ENCODE measurements around the gene MED27. TPM values are rescaled to one million over a fixed set of nuclear protein-coding genes. Genes with fewer than 3 reads are reported as not detected.

Gene MED27, protein sequence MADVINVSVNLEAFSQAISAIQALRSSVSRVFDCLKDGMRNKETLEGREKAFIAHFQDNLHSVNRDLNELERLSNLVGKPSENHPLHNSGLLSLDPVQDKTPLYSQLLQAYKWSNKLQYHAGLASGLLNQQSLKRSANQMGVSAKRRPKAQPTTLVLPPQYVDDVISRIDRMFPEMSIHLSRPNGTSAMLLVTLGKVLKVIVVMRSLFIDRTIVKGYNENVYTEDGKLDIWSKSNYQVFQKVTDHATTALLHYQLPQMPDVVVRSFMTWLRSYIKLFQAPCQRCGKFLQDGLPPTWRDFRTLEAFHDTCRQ
- polyA plus RNA-seq (2011; rRNA removed) (34.3 and 36.9 TPM in 2 replicates), polyA minus RNA-seq (2011; rRNA and poly(A)+ RNA removed) (20.0 and 29.5 TPM in 2 replicates)

DNA sequence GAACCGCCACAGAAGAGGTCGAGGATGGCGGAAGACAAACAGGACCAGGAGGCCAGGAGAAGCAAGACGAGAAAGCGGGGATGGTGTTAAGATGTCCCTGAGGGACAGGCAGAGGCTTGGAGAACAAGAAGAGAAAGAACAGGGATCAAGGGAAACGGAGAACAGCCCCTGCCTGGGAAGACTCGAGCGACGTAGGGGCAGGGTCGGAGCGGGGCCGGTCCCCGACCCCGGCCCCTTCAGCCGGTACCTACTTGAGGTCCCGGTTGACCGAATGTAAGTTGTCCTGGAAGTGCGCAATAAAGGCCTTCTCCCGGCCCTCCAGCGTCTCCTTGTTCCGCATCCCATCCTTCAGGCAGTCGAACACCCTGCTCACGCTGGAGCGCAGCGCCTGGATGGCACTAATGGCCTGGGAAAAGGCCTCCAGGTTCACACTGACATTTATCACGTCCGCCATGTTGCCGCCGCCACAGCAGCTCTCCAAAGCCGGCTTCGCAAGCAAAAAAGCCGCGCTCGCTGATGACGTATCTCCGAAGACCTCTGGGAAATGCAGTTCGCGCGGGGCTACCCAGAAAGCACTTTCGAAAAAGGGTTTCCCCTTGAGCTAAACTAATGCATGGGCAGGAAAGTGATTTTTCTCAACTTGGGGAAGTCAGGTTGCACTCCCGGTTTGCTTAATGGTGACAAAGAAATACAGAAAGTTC lies at the start of gene MED27:
Gene MED27 (minus strand): TSS at position 477 of the 701 bp plus-strand sequence. CDS start 23 bp downstream, at position 454.
- ChIA-PET CTCF (interaction anchor here (1.4 kb wide), 1 partner anchor 13 kb away, joined by 6 read pairs; no protein-coding TSS in a partner anchor), POLR2A (interaction anchor here (0.6 kb wide), 1 partner anchor 10 kb away, joined by 3 read pairs; no protein-coding TSS in a partner anchor)
- Histone ChIP-seq H3K27me3 (ENCODE audit: control insufficient read depth, insufficient read depth, low read length) (no peaks in the 10 kb centered on the region), H3K4me3 (ENCODE audit: low read depth, low read length) (peak within 1 kb of the TSS; percentile 74), H3K36me3 (ENCODE audit: control insufficient read depth, insufficient read depth, low read length) (peaks cover 2% of the 10 kb centered on the region; the same call in 1 of the 2 replicates)
- TF ChIP-seq, protein P1, sequence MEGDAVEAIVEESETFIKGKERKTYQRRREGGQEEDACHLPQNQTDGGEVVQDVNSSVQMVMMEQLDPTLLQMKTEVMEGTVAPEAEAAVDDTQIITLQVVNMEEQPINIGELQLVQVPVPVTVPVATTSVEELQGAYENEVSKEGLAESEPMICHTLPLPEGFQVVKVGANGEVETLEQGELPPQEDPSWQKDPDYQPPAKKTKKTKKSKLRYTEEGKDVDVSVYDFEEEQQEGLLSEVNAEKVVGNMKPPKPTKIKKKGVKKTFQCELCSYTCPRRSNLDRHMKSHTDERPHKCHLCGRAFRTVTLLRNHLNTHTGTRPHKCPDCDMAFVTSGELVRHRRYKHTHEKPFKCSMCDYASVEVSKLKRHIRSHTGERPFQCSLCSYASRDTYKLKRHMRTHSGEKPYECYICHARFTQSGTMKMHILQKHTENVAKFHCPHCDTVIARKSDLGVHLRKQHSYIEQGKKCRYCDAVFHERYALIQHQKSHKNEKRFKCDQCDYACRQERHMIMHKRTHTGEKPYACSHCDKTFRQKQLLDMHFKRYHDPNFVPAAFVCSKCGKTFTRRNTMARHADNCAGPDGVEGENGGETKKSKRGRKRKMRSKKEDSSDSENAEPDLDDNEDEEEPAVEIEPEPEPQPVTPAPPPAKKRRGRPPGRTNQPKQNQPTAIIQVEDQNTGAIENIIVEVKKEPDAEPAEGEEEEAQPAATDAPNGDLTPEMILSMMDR (IDR thresholded peaks at IDR 0.05; ENCODE audit: insufficient read depth, low read depth, low read length) = no peak
- peak; percentile 41 for DNase-seq (ENCODE audit: low read depth)

DNA sequence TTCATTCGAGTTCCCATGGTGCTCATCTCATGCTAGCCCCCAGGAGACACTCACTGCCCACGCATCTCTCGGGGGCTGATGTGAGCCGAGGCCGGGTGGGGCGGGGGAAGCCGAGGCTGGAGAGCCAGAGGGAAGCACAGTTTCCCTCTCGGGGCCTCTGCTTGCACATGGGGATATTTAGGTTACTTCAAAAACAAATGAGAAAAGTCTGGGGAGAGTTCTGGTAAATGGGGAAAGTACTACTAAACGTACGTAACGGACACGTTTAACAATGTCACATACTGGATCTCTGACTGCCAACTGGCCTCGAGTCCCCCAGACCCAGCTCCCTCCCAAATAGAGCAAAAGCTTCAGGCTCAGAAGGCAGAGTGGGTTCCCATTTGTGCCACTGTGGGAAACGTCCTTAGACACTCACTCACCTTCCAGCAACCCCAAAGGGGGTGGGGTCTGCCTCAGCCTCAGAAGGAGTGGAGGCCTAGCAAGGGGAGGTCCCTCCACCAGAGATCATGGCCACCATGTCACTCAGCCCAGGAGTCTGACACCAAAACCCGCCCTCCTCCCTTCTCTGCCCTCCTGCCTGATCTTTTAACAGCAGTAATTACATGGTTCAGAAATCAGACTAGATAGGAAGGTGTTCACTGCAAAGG lies 48.3 kb upstream of the MED27 start:
- CTCF ChIA-PET = interaction anchor here (1.3 kb wide), 1 partner anchor 9 kb away, joined by 3 read pairs; no protein-coding TSS in a partner anchor
- POLR2A ChIA-PET = no interaction called here
- peaks cover 46% of the 10 kb centered on the region for H3K27me3 ChIP-seq (ENCODE audit: control insufficient read depth, insufficient read depth, low read length)
- TF ChIP-seq, protein P1 (IDR thresholded peaks at IDR 0.05; ENCODE audit: insufficient read depth, low read depth, low read length) = no peak
- no peak for DNase-seq (ENCODE audit: low read depth)
- no peak overlapping the region for H3K4me3 ChIP-seq (ENCODE audit: low read depth, low read length)
- H3K36me3 ChIP-seq (ENCODE audit: control insufficient read depth, insufficient read depth, low read length) = no peaks in the 10 kb centered on the region

DNA sequence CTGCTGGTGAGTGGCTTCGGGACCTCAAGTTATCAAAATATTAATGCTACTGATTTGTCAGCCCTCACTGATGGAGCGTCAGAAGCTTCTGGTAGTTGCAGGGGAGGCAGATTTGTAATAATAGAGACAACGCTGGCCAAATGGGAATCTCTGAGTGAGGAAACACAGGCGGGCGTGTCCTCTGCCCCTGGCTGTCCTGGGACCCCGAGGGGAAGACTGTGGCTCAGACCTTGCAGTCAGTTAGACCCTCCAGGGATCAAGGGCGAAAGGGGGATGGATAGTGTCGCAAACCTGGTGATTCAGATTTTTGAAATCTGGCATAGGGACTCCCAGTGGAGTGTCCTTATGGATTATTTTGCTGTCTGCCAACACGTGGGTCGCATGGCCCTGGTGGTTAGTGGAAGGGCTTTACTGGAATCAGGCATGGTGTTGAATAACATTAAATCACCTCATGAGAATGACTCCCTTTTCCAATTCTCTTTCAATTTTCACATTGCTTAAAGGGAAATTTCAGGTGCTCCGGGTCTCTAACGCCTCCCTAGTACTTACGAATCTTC lies 47.1 kb upstream of the MED27 start:
- CTCF ChIA-PET = interaction anchor here (0.6 to 1.3 kb wide), 2 partner anchors 10 to 265 kb away, joined by 3 to 5 read pairs; no protein-coding TSS in a partner anchor

DNA sequence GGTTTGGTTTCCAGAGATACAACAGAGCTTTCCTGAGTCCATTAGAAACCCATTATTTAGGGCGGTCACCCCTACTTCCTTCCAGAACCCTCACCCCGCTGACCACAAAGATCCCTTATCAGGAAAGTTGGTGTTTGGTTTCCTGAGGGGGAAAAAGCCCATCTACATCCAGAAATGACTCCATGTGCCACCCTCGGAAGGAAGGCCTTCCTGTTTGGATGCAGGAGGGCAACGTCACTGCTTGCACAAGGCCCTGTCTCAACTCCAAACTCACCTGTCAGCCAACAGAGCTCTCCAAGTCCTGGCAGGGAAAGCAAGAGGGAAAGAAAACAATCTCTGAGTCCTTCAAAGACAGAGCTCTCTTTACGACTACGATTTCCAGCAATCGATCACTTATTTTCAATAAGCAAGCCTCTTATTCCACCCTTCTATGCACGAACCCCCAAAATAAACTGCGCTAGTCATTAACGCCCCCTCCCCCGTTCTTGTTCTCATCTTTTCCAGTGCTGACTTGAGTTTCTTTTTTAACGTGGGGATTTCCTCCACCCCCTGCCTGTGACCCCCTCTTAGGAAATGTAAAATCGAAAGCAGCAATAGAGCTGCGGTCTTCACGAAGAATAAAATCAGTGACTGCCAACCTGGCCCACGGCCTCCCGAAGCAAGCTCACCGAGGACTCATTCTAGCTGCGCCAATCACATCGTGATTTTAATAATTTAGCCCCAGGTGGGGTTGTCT lies 46.4 kb upstream of the MED27 start:
- ChIA-PET POLR2A (interaction anchor here (0.6 kb wide), 1 partner anchor 15 kb away, joined by 12 read pairs; no protein-coding TSS in a partner anchor), CTCF (interaction anchor here (0.6 kb wide), 1 partner anchor 264 kb away, joined by 5 read pairs; no protein-coding TSS in a partner anchor)
- no peak overlapping the region for H3K4me3 ChIP-seq (ENCODE audit: low read depth, low read length)
- TF ChIP-seq, protein P1 (IDR thresholded peaks at IDR 0.05; ENCODE audit: insufficient read depth, low read depth, low read length) = no peak
- no peaks in the 10 kb centered on the region for H3K36me3 ChIP-seq (ENCODE audit: control insufficient read depth, insufficient read depth, low read length)
- no peak for DNase-seq (ENCODE audit: low read depth)
- H3K27me3 ChIP-seq (ENCODE audit: control insufficient read depth, insufficient read depth, low read length) = peaks cover 43% of the 10 kb centered on the region

More for the DNA sequence above, 47.1 kb upstream of the MED27 start:
- TF ChIP-seq, protein P1 (IDR thresholded peaks at IDR 0.05; ENCODE audit: insufficient read depth, low read depth, low read length) = no peak
- DNase-seq (ENCODE audit: low read depth) = no peak
- peaks cover 45% of the 10 kb centered on the region for H3K27me3 ChIP-seq (ENCODE audit: control insufficient read depth, insufficient read depth, low read length)
- no peak overlapping the region for H3K4me3 ChIP-seq (ENCODE audit: low read depth, low read length)
- no peaks in the 10 kb centered on the region for H3K36me3 ChIP-seq (ENCODE audit: control insufficient read depth, insufficient read depth, low read length)
- POLR2A ChIA-PET = no interaction called here
